SU-DHL-6 (cell line): ENCODE measurements around the gene DRC3.

Experiments
- H2AFZ ChIP-seq: fragments of 200-600 bp; sonication (generic); 2 replicates; pipeline ENCODE4 v1.6.1; 2014; ENCODE audit warnings: low read depth, mild to moderate bottlenecking, moderate library complexity, mixed read lengths, antibody characterized with exemption, low read length; ENCODE audit not compliant: severe bottlenecking
- H3F3A ChIP-seq: fragments of 200-600 bp; shearing (Covaris generic); 2 replicates; pipeline ENCODE4 v1.6.0; 2016; ENCODE audit warnings: antibody characterized with exemption, mild to moderate bottlenecking; ENCODE audit not compliant: insufficient read depth
- H3K27ac ChIP-seq: fragments of 200-600 bp; sonication (generic); 2 replicates; pipeline ENCODE4 v1.5.1; 2016; ENCODE audit warnings: low read depth, mild to moderate bottlenecking, low read length, moderate library complexity, mixed read lengths
- H3K27me3 ChIP-seq: fragments of 200-600 bp; sonication (generic), shearing (Covaris generic); 2 replicates; pipeline ENCODE4 v1.6.0; 2014; ENCODE audit warnings: mild to moderate bottlenecking, low read length
- H3K36me3 ChIP-seq: fragments of 200-600 bp; sonication (generic); 2 replicates; pipeline ENCODE4 v1.6.1; 2014; ENCODE audit warnings: mild to moderate bottlenecking, low read length, mixed read lengths
- H3K4me2 ChIP-seq: fragments of 300-600, 200-600 bp; shearing (Covaris generic), sonication (generic); 2 replicates; pipeline ENCODE4 v1.6.0; 2014; ENCODE audit warnings: low read length, low read depth, mild to moderate bottlenecking; ENCODE audit not compliant: poor library complexity, severe bottlenecking
- H3K4me3 ChIP-seq: fragments of 200-600 bp; sonication (generic); 2 replicates; pipeline ENCODE4 v1.5.1; 2014; ENCODE audit warnings: antibody characterized with exemption, low read length, mild to moderate bottlenecking, mixed read lengths; ENCODE audit not compliant: insufficient read depth, poor library complexity, severe bottlenecking
- H3K79me2 ChIP-seq: fragments of 200-600 bp; sonication (generic); 2 replicates; pipeline ENCODE4 v1.6.1; 2014; ENCODE audit warnings: mild to moderate bottlenecking, low read length, moderate library complexity; ENCODE audit not compliant: insufficient read depth
- H3K9ac ChIP-seq: fragments of 200-600 bp; sonication (generic); 2 replicates; pipeline ENCODE4 v1.7.0; 2014; ENCODE audit warnings: mild to moderate bottlenecking, low read length
- H3K9me2 ChIP-seq: fragments of 200-600 bp; sonication (generic); replicated peaks from 2 replicates; pipeline ENCODE4 v1.6.1; 2014; ENCODE audit warnings: low read length; ENCODE audit not compliant: insufficient read depth
- H3K9me3 ChIP-seq: fragments of 200-600 bp; sonication (generic); 2 replicates; pipeline ENCODE4 v1.6.1; 2014; ENCODE audit warnings: low read length, mixed read lengths; ENCODE audit not compliant: insufficient read depth
- H4K20me1 ChIP-seq: fragments of 200-600 bp; sonication (generic); 2 replicates; pipeline ENCODE4 v1.6.1; 2014; ENCODE audit warnings: low read depth, mild to moderate bottlenecking, antibody characterized with exemption, low read length, moderate library complexity, mixed read lengths
- EZH2phosphoT487 ChIP-seq: fragments of 200-600 bp; sonication (generic), shearing (Covaris generic); conservative IDR thresholded peaks from 2 replicates; pipeline ENCODE4 v1.6.1; 2018; ENCODE audit warnings: mild to moderate bottlenecking, antibody characterized with exemption, low read length, moderate library complexity, mixed read lengths
- TF ChIP-seq, protein P1 (sequence below): fragments of 200-600 bp; sonication (generic); IDR thresholded peaks from one replicate; pipeline ENCODE4 v1.5.1; 2017; ENCODE audit warnings: antibody characterized with exemption, mild to moderate bottlenecking, low read length, moderate library complexity; ENCODE audit not compliant: insufficient read depth, poor library complexity, severe bottlenecking

The DRC3 gene

DNA sequence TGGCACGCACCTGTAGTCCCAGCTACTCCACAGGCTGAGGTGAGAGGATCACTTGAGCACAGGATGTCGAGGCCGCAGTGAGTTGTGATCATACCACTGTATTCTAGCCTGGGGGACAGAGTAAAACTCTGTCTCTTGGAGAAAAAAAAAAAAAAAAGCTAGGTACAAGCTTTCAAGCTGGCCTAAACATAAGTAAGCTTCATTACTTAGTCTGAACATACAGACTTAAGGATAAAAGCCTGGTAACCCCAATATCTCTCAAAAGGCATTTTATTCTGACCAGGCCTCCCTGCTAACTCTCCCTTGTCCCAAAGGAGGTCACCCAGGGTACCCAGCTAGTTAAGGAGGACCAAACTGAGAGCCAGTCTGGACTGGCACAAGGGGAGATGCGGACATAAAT, 46.6 kb upstream of the DRC3 start:
- no peaks in the 10 kb centered on the region for H3K36me3 ChIP-seq
- H3K4me3 ChIP-seq = no peak overlapping the region
- no peak overlapping the region for H3K27ac ChIP-seq
- TF ChIP-seq EZH2phosphoT487 = no peak
- TF ChIP-seq, protein P1, sequence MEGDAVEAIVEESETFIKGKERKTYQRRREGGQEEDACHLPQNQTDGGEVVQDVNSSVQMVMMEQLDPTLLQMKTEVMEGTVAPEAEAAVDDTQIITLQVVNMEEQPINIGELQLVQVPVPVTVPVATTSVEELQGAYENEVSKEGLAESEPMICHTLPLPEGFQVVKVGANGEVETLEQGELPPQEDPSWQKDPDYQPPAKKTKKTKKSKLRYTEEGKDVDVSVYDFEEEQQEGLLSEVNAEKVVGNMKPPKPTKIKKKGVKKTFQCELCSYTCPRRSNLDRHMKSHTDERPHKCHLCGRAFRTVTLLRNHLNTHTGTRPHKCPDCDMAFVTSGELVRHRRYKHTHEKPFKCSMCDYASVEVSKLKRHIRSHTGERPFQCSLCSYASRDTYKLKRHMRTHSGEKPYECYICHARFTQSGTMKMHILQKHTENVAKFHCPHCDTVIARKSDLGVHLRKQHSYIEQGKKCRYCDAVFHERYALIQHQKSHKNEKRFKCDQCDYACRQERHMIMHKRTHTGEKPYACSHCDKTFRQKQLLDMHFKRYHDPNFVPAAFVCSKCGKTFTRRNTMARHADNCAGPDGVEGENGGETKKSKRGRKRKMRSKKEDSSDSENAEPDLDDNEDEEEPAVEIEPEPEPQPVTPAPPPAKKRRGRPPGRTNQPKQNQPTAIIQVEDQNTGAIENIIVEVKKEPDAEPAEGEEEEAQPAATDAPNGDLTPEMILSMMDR = no peak
- no peaks in the 10 kb centered on the region for H3K79me2 ChIP-seq
- no peak overlapping the region for H3K4me2 ChIP-seq
- H2AFZ ChIP-seq = no peak overlapping the region
- no peak overlapping the region for H3K9ac ChIP-seq
- H3K9me3 ChIP-seq = no peaks in the 10 kb centered on the region
- no peaks in the 10 kb centered on the region for H3F3A ChIP-seq
- no peaks in the 10 kb centered on the region for H3K9me2 ChIP-seq
- H3K27me3 ChIP-seq = no peaks in the 10 kb centered on the region
- H4K20me1 ChIP-seq = no peaks in the 10 kb centered on the region

DNA sequence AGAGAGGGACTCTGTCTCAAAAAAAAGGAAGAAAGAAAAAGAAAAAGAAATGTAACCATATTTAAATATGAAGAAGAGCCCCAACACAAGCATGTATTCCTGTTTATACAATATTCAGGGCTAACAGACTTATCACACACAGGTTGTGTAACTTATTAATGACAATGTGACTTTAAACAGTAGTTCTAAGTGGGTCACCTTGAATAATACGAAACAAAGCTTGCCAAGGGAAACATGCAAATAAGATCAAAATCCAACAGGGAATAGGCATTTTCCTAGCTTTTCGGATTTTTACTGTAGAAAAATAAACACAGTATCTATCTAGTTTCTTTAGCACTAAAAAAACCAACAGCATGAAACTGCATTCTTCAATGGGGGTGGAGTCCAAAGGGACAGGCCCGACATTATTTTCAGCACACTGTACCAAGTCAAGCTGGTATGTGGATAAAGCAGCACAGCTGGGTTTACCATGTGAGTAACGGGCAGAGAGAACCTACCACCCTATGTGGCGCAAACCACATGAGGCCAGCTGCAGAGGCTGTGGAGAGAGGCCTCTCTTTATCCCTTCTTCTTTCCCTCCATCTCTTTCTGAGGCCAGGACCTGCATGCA, 45.7 kb upstream of the DRC3 start:
- H4K20me1 ChIP-seq = no peaks in the 10 kb centered on the region
- H3K79me2 ChIP-seq = no peaks in the 10 kb centered on the region
- H3K4me3 ChIP-seq = no peak overlapping the region
- H3K9me2 ChIP-seq = no peaks in the 10 kb centered on the region
- TF ChIP-seq EZH2phosphoT487 = no peak
- TF ChIP-seq, protein P1 = no peak
- no peaks in the 10 kb centered on the region for H3K36me3 ChIP-seq
- no peak overlapping the region for H3K4me2 ChIP-seq
- H3K27ac ChIP-seq = no peak overlapping the region
- no peak overlapping the region for H3K9ac ChIP-seq
- no peaks in the 10 kb centered on the region for H3K9me3 ChIP-seq
- no peaks in the 10 kb centered on the region for H3F3A ChIP-seq
- no peak overlapping the region for H2AFZ ChIP-seq
- H3K27me3 ChIP-seq = no peaks in the 10 kb centered on the region

DNA sequence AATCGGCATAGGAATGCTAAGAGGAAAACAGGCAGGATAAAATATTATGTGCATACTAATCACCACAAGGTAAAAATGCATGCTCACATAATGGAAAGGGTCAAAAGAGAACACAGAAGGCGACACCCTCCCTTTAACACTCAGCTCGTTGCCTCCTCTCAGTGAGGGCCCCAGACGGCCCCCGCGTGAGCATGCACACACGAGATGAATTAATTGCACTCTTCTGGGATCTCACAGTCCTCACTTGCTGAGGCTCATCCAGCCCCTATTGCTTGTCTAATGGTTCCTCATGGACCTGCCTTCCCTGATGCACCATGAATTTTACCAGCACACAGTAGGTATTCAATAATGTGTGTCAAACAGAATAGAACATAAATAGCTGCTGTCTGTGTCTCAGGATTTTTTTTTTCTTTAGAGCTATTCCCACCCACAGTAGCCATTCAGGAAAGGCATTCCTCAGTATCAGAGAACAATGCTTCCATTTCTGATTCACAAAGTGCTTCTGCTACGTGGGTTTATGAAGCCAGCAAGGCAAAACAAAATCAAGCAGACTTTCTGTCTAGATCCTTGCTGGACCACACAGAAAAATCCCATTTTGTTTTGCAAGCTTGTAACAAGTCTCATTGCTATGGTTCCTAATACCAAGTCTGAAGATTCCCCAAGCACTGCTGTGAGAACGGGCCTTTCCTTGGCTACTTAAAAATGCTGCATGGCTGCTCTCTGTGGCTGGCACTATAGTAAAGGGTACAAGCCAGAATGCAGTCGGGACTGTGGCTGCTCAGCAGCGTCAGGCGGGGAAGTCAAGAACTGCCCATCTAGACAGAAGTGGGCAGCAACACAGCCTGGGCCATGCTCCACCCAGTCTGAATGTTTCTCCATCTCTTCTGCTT, 44.0 kb upstream of the DRC3 start:
- H3K4me3 ChIP-seq = no peak overlapping the region
- H3K27ac ChIP-seq = no peak overlapping the region
- H3K36me3 ChIP-seq = no peaks in the 10 kb centered on the region
- no peaks in the 10 kb centered on the region for H3K9me2 ChIP-seq
- TF ChIP-seq, protein P1 = no peak
- H3F3A ChIP-seq = no peaks in the 10 kb centered on the region
- H3K9me3 ChIP-seq = no peaks in the 10 kb centered on the region
- H3K27me3 ChIP-seq = no peaks in the 10 kb centered on the region
- H3K4me2 ChIP-seq = no peak overlapping the region
- no peak overlapping the region for H2AFZ ChIP-seq
- no peak overlapping the region for H3K9ac ChIP-seq
- no peaks in the 10 kb centered on the region for H3K79me2 ChIP-seq
- no peaks in the 10 kb centered on the region for H4K20me1 ChIP-seq
